HCT116 (cell line): ENCODE data around the gene LRBA.

Experiments
- CEBPB ChIP-seq: IDR thresholded peaks from 2 replicates; pipeline ENCODE4 v1.6.1; 2012; ENCODE audit warnings: low read depth
- EZH2 ChIP-seq: fragments of 200-600 bp; sonication (generic); IDR thresholded peaks from 2 replicates; pipeline ENCODE4 v1.6.1; 2017; ENCODE audit warnings: antibody characterized with exemption, mixed run types
- JUND ChIP-seq: IDR thresholded peaks from 2 replicates; pipeline ENCODE4 v1.6.1; 2012
- POLR2A ChIP-seq: IDR thresholded peaks from 2 replicates; pipeline ENCODE4 v1.7.0; 2011; ENCODE audit warnings: borderline replicate concordance; ENCODE audit not compliant: insufficient read depth, insufficient read length; ENCODE audit errors: extremely low read depth
- POLR2AphosphoS5 ChIP-seq: IDR thresholded peaks from 2 replicates; pipeline ENCODE4 v1.6.1; 2011; ENCODE audit warnings: mild to moderate bottlenecking, low read depth, low read length, moderate library complexity
- SP1 ChIP-seq: IDR thresholded peaks from 2 replicates; pipeline ENCODE4 v1.6.1; 2012; ENCODE audit warnings: low read depth
- TF ChIP-seq, protein P1 (sequence below), 3 experiments: fragments of 200-600 bp in 1 of 3; sonication (generic) in 1 of 3; IDR thresholded peaks in 2 of 3; conservative IDR thresholded peaks in 1 of 3; 2 replicates each; pipeline ENCODE4 v1.5.1; 2012 to 2017; ENCODE audit warnings: low read depth in 2 of 3, low read length in 2 of 3, antibody characterized with exemption in 1 of 3, borderline replicate concordance in 1 of 3, control low read depth in 1 of 3, mild to moderate bottlenecking in 1 of 3, mixed read lengths in 1 of 3, mixed run types in 1 of 3, moderate library complexity in 1 of 3; ENCODE audit not compliant: insufficient read depth in 1 of 3

DNA sequence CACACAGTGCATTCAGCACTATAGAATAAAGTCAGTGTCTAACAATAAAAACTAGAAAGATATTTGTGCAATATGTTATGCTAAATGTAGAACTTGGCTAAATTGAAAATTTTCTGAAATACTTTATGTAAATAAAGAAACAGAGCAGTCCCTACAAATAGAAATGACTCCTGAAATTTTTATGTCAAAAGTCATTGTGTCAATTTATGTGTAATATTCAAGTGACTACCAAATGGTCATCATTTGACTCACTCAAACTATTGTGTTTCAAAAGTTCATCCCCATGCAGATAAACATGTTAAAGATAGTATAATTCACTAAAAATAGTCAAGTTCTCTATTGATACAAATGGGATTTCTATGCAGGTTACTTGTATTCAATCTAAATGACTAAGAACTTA lies 17.9 kb downstream of the LRBA start:
- TF ChIP-seq SP1 (no peak), JUND (no peak), EZH2 (no peak), POLR2AphosphoS5 (no peak), CEBPB (no peak), POLR2A (no peak)
- TF ChIP-seq, protein P1, sequence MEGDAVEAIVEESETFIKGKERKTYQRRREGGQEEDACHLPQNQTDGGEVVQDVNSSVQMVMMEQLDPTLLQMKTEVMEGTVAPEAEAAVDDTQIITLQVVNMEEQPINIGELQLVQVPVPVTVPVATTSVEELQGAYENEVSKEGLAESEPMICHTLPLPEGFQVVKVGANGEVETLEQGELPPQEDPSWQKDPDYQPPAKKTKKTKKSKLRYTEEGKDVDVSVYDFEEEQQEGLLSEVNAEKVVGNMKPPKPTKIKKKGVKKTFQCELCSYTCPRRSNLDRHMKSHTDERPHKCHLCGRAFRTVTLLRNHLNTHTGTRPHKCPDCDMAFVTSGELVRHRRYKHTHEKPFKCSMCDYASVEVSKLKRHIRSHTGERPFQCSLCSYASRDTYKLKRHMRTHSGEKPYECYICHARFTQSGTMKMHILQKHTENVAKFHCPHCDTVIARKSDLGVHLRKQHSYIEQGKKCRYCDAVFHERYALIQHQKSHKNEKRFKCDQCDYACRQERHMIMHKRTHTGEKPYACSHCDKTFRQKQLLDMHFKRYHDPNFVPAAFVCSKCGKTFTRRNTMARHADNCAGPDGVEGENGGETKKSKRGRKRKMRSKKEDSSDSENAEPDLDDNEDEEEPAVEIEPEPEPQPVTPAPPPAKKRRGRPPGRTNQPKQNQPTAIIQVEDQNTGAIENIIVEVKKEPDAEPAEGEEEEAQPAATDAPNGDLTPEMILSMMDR (IDR thresholded peaks at IDR 0.05 in 2 of 3, conservative IDR thresholded peaks at IDR 0.05 in 1 of 3; ENCODE audit: borderline replicate concordance in 1 of 3, insufficient read depth in 1 of 3, low read depth in 2 of 3, low read length in 2 of 3) = no peak
